Parathyroid adenoma (tissue), 2 donors: ENCODE measurements around the gene MKLN1.

ENCODE experiments used
- H2AFZ ChIP-seq: fragments of 300-600 bp; sonication (generic); one replicate; pipeline ENCODE4 v1.7.0; 2017; ENCODE audit warnings: antibody characterized with exemption, mild to moderate bottlenecking
- H3K27ac ChIP-seq: fragments of 300-600 bp; sonication (generic); one replicate; pipeline ENCODE4 v1.7.0; 2017
- H3K27me3 ChIP-seq: fragments of 300-600 bp; sonication (generic); one replicate; pipeline ENCODE4 v1.7.0; 2017; ENCODE audit warnings: low read length; ENCODE audit not compliant: control insufficient read depth, insufficient read depth
- H3K36me3 ChIP-seq: fragments of 300-600 bp; sonication (generic); one replicate; pipeline ENCODE4 v1.7.0; 2017; ENCODE audit warnings: low read length; ENCODE audit not compliant: control insufficient read depth, insufficient read depth
- H3K4me1 ChIP-seq: fragments of 300-600 bp; sonication (generic); one replicate; pipeline ENCODE4 v1.7.0; 2017; ENCODE audit warnings: control low read depth
- H3K4me2 ChIP-seq: fragments of 300-600 bp; sonication (generic); one replicate; pipeline ENCODE4 v1.7.0; 2017; ENCODE audit warnings: low read length
- H3K4me3 ChIP-seq: fragments of 300-600 bp; sonication (generic); one replicate; pipeline ENCODE4 v1.7.0; 2017; ENCODE audit warnings: low read depth, low read length
- H3K79me2 ChIP-seq: fragments of 300-600 bp; sonication (generic); one replicate; pipeline ENCODE4 v1.7.0; 2017; ENCODE audit warnings: control low read depth
- H3K9ac ChIP-seq: fragments of 300-600 bp; sonication (generic); one replicate; pipeline ENCODE4 v1.7.0; 2017; ENCODE audit warnings: mild to moderate bottlenecking
- H3K9me3 ChIP-seq: fragments of 300-600 bp; sonication (generic); one replicate; pipeline ENCODE4 v1.7.0; 2017; ENCODE audit warnings: low read length; ENCODE audit not compliant: control insufficient read depth
- CTCF ChIP-seq: fragments of 300-600 bp; sonication (generic); IDR thresholded peaks from one replicate; pipeline ENCODE4 v1.7.0; 2017; ENCODE audit warnings: antibody characterized with exemption, mild to moderate bottlenecking
- donor health status: primary hyperparathyroidism.

Gene MKLN1

GRCh38 chr7:131390275-131390674, 62.6 kb downstream of the MKLN1 start:
- Histone ChIP-seq H3K9me3 (no peaks in the 10 kb centered on the region), H3K4me3 (no peak overlapping the region), H3K79me2 (peaks cover 20% of the 10 kb centered on the region), H2AFZ (no peak overlapping the region), H3K9ac (no peak overlapping the region), H3K36me3 (no peaks in the 10 kb centered on the region), H3K27me3 (no peaks in the 10 kb centered on the region), H3K4me1 (no peaks in the 10 kb centered on the region), H3K27ac (no peak overlapping the region), H3K4me2 (no peak overlapping the region)
- TF ChIP-seq CTCF: no peak

GRCh38 chr7:131391145-131391544, 63.5 kb downstream of the MKLN1 start:
- no peak for TF ChIP-seq CTCF
- peaks cover 16% of the 10 kb centered on the region for H3K79me2 ChIP-seq
- H3K9me3 ChIP-seq: no peaks in the 10 kb centered on the region
- no peaks in the 10 kb centered on the region for H3K4me1 ChIP-seq
- no peaks in the 10 kb centered on the region for H3K36me3 ChIP-seq
- H3K4me3 ChIP-seq: no peak overlapping the region
- no peak overlapping the region for H2AFZ ChIP-seq
- no peak overlapping the region for H3K4me2 ChIP-seq
- H3K27ac ChIP-seq: no peak overlapping the region
- H3K9ac ChIP-seq: no peak overlapping the region
- H3K27me3 ChIP-seq: no peaks in the 10 kb centered on the region

- Histone ChIP-seq H3K9me3 (no peaks in the 10 kb centered on the region), H3K79me2 (peaks cover 16% of the 10 kb centered on the region), H3K4me1 (no peaks in the 10 kb centered on the region), H3K36me3 (no peaks in the 10 kb centered on the region), H3K4me3 (no peak overlapping the region), H2AFZ (no peak overlapping the region), H3K9ac (no peak overlapping the region), H3K27ac (no peak overlapping the region), H3K4me2 (no peak overlapping the region), H3K27me3 (no peaks in the 10 kb centered on the region)
- no peak for TF ChIP-seq CTCF
Observed at GRCh38 chr7:131400681-131401176, 73.1 kb downstream of the MKLN1 start.

- Histone ChIP-seq H3K9me3 (no peaks in the 10 kb centered on the region), H3K27me3 (no peaks in the 10 kb centered on the region), H3K36me3 (no peaks in the 10 kb centered on the region), H3K4me2 (no peak overlapping the region), H3K4me1 (no peaks in the 10 kb centered on the region), H3K9ac (no peak overlapping the region), H3K4me3 (no peak overlapping the region), H2AFZ (no peak overlapping the region), H3K79me2 (peaks cover 14% of the 10 kb centered on the region), H3K27ac (no peak overlapping the region)
- no peak for TF ChIP-seq CTCF
Observed at GRCh38 chr7:131401194-131401593, 73.5 kb downstream of the MKLN1 start.

- H3K27me3 ChIP-seq: no peaks in the 10 kb centered on the region
- no peaks in the 10 kb centered on the region for H3K9me3 ChIP-seq
- no peaks in the 10 kb centered on the region for H3K4me1 ChIP-seq
- no peak overlapping the region for H2AFZ ChIP-seq
- TF ChIP-seq CTCF: no peak
- no peak overlapping the region for H3K27ac ChIP-seq
- H3K9ac ChIP-seq: no peak overlapping the region
- H3K79me2 ChIP-seq: peaks cover 12% of the 10 kb centered on the region
- H3K36me3 ChIP-seq: no peaks in the 10 kb centered on the region
- no peak overlapping the region for H3K4me2 ChIP-seq
- no peak overlapping the region for H3K4me3 ChIP-seq
Observed at GRCh38 chr7:131403322-131403721, 75.6 kb downstream of the MKLN1 start.
